SKM-1 treated with dmso at 0.1 percent for 144 hours (cell line): Measurements from ENCODE around the gene ALPL.

Experiments
- DNase-seq: peaks from one replicate; lab custom pipeline; 2025; ENCODE audit not compliant: unreplicated experiment; lab: John Stamatoyannopoulos, UW

The ALPL gene

GRCh38 chr1:21614419-21615115 is 105.3 kb downstream of the ALPL start:
- DNase-seq: no peak

- no peak for DNase-seq
Observed at GRCh38 chr1:21616372-21616771, 107.1 kb downstream of the ALPL start.

- no peak for DNase-seq
Observed at GRCh38 chr1:21617126-21617738, 108.0 kb downstream of the ALPL start.

- DNase-seq: no peak
Observed at GRCh38 chr1:21618059-21618458, 108.8 kb downstream of the ALPL start.

- no peak for DNase-seq
Observed at GRCh38 chr1:21618561-21619374, 109.5 kb downstream of the ALPL start.

- DNase-seq: no peak
Observed at GRCh38 chr1:21619375-21619947, 110.2 kb downstream of the ALPL start.

- no peak for DNase-seq
Observed at GRCh38 chr1:21620011-21620410, 110.8 kb downstream of the ALPL start.

GRCh38 chr1:21620496-21620895 is 111.3 kb downstream of the ALPL start:
- DNase-seq: no peak

- DNase-seq: no peak
Observed at GRCh38 chr1:21621051-21621450, 111.8 kb downstream of the ALPL start.

- no peak for DNase-seq
Observed at GRCh38 chr1:21621761-21622436, 112.7 kb downstream of the ALPL start.

- no peak for DNase-seq
Observed at GRCh38 chr1:21622466-21623315, 113.5 kb downstream of the ALPL start.

- no peak for DNase-seq
Observed at GRCh38 chr1:21623410-21623961, 114.3 kb downstream of the ALPL start.

- no peak for DNase-seq
Observed at GRCh38 chr1:21624571-21625389, 115.6 kb downstream of the ALPL start.

- DNase-seq: no peak
Observed at GRCh38 chr1:21625390-21626190, 116.4 kb downstream of the ALPL start.

GRCh38 chr1:21626921-21627339 is 117.7 kb downstream of the ALPL start:
- no peak for DNase-seq
